ENCODE measurements around the gene SAT1.
A peak's percentile ranks its signal among the peaks of the same experiment; 100 is the strongest.
"Not testable (repeated sequence)": the region's sequence is repeated elsewhere in the genome, so short reads cannot be mapped to it uniquely, and the experiment has no call there.

Gene SAT1

DNA sequence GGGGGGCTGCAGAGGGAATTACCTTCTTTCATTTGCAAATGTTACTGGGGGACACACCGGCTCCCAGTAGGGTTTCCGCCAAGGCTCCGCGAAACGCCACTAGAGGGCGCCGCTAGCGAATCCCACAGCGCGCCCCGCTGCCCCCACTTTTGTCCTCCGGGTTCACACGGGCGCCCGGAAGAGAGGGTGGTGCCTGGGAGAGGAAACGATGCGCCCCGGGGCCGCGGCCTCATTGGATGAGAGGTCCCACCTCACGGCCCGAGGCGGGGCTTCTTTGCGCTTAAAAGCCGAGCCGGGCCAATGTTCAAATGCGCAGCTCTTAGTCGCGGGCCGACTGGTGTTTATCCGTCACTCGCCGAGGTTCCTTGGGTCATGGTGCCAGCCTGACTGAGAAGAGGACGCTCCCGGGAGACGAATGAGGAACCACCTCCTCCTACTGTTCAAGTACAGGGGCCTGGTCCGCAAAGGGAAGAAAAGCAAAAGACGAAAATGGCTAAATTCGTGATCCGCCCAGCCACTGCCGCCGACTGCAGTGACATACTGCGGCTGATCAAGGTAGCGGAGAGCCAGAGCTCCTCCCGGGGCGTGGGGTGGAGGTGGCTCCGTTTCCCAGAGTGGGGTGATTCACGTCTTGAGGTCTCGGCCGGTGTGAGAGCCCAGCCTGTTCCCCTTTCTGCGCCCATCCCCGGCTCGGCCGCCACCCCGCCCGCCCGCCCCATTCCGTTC, at the start of gene SAT1:
Gene SAT1, plus strand, starts transcription at position 311 of the 726 bp plus-strand sequence. Its CDS starts 179 bp downstream, at position 490.
- DNase-seq (ENCODE audit: low read depth), result peak; percentile 82

DNA sequence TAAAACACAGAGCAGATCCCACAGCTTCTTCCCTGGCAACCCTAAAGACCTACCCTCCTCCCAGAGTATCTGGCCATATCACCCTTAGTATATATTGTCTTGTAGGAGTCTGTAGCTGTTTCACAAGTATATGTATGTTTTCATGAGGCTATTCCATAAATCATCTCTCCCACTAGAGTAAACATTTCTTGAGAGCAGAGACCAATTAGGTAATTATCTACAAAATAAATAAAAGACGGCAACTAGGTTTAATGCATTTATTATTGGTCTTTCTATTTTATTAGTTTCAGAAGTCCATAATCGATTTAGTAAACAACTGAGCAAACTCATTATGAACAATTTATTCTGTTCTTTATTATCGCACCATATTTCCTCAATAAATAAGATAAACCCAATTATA, 46.9 kb upstream of the SAT1 start:
- DNase-seq (ENCODE audit: low read depth), result no peak

DNA sequence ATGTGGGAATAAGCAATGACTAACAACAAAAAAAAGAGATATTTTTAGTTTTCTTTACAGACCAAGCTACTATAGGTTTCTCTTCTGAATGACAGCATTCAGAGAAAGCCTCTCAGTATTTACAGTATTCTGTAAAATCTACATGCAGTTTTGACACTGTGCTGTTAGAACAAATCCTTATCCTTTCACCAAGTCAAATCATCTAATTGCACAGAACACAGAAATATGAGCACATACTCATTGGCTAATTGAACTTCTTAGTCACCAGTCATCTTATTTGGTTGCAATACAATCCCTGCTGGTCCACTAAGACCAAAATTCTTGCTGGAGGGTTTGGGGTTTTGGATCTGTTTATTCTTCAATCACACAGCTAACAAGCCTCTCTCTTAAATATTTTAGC, 45.6 kb upstream of the SAT1 start:
- no peak for DNase-seq (ENCODE audit: low read depth)

- DNase-seq (ENCODE audit: low read depth), result no peak
These were observed 40.7 kb upstream of the SAT1 start for GRCh38 chrX:23742174-23742696.

DNA sequence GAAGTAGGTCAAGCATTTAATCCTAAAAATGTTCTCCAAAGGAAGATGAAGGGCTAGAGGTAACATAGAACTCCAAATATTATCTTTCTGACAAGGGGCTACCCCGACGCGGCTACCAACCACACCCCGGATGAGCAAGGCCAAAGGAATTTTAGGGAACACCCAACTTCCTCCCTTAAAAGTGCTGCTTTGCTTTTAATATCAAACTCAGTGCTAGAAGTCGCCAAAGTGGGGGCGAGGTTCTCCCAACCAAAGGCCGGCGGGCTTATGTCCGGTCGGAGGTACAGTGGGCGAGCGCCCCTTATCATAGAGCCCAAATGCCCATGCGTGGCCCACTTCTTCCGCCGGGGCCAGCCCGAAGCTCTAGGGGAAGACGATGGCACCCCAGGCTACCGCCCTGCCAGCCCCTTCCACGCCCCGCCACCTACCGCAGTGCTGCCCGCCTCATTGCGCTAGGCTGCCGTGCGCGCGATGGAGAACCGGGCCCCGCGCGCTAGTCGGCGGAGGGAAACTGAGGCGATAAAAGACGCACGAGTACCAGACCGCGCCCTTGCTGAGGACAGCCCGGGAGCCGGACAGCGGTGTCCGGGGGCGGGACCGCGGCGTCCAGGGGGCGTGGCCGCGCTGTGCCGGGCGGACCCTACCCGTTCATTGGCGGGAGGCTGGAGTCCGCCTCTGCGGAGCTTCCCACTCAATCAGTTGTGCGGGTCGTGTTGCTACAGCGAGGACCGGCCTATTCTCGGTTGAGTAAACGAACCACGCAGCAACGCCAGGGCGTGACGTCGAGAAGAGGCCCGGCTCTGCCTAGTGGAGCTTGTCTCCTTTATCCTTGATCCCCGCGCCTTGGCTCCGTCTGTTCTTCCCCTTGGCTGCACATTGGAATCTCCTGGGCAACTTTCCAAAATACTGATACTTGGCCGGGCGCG, 40.0 kb upstream of the SAT1 start, which contains the start of gene ACOT9:
Gene ACOT9, minus strand, starts transcription at position 580 of the 926 bp plus-strand sequence. Its CDS starts 132 bp downstream, at position 448.
- peak; percentile 14 for DNase-seq (ENCODE audit: low read depth)

- not testable (repeated sequence) for DNase-seq (ENCODE audit: low read depth)
These were observed 39.4 kb upstream of the SAT1 start for GRCh38 chrX:23743623-23743971.

DNA sequence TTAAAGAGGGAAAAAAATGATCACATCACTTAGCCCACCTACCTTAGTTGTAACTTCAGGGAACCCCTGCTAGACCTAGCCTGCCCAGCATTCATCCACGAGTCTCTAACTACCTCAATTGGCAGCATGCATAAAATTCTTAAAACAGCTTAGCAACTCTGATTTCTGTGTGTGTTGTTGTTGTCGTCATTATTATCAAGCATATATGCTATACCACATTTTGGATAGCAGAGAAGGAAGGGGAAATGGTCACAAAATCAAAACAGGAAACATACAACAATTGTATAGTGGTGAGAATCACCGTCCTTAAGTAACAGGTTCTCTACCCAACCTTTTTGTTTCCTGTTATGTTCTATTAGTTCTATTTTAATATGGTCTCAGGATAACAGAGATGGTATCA, 37.2 kb upstream of the SAT1 start:
- DNase-seq (ENCODE audit: low read depth), result no peak

DNA sequence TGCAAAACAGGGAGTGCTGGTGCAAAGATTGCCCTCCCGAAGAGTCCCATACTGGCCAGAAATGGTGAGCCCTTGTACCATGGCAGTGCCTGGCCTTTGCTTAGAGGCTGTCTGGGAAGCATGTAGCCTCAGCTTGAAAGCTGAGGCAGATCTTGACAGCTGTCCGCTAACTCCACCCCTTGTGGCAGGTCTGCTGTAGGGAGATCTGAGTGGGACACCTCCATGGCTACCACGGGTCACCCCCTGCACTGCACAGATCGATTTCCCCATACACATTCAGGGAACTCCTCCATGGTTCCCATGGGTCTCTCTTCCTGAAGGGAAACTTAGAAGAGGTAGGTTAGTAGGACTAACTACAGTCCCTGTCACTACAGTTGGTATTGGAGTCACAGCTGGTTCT, 33.8 kb upstream of the SAT1 start:
- DNase-seq (ENCODE audit: low read depth), result no peak

GRCh38 chrX:23749576-23749975, 33.4 kb upstream of the SAT1 start:
- DNase-seq (ENCODE audit: low read depth), result no peak

GRCh38 chrX:23752740-23753415, 30.1 kb upstream of the SAT1 start:
- no peak for DNase-seq (ENCODE audit: low read depth)

DNA sequence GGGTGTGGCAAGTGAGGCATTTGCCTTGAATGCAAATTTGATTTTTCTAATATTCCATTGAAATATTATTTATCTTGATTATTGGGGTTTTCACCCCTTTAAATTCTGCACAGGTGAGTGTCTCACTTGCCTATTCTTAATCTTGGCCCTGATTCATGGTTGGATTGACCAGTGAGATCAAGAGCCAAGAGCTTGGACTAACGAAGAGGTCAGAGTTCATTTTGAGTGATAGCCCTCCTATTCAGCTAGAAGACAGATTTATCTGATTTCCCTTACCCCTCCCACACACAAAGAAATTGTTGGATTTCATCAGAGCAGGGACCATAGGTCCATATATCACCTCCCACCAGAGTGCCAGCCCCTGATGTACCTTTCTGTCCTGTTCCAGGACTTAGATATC, 28.3 kb upstream of the SAT1 start:
- no peak for DNase-seq (ENCODE audit: low read depth)

DNA sequence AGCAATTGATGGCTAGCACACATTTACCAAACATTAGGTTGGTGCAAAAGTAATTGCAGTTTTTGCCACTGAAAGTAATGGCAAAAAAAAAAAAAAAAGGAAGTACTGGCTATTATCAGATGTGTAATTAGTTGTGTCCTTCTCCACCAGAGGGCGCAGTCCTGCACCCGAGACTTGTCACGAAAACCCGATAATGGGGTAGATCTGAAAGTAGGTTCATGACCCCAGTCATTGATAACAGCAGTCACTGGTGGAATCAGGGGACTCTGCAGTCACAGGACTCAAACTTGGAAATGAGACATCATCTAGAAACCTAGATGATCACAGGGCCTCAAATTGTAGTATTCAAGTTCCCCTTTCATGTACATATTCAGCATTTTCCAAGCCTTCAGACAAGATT, 26.8 kb upstream of the SAT1 start:
- DNase-seq (ENCODE audit: low read depth), result peak; percentile 40

GRCh38 chrX:23759821-23760220, 23.2 kb upstream of the SAT1 start:
- DNase-seq (ENCODE audit: low read depth), result no peak

GRCh38 chrX:23764188-23764984, 18.6 kb upstream of the SAT1 start:
- no peak for DNase-seq (ENCODE audit: low read depth)

DNA sequence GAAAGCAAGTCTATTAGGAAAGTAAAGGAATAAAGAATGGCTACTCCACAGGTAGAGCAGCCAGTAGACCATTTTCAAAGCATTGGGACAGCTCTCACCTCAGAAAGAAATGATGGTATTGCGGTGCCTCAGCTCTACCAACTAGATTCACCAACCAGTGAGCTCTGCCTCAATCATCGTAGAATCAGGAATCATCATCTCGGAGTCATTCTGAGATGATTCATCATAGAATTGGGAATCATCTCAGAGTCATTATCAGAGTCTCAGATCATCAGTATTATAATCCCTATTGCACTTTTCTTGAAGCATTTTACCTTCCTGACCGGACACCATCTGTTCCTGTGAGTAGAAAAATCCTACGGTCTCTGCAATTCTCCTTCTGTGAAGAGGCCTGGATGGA, 17.5 kb upstream of the SAT1 start:
- no peak for DNase-seq (ENCODE audit: low read depth)

DNA sequence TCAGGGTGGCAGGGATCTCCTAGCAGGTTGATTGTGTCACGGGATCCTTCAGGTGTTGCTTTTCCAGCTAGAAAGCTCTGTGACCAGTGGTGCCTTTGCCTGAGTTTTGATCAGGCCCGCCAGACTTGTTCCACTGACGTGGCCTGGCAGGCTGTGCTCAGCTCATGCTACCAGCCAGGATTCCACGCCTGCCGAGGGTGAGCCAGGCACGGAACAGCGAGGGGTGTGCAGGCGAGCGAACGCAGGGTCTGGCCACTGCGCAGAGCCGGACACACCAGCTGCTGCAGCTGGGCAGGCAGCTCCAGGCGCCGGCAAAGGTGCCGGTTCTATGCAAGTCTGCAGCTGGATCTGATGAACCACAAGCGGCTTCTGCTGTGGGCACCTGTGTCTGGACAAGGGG, 17.1 kb upstream of the SAT1 start:
- no peak for DNase-seq (ENCODE audit: low read depth)

DNA sequence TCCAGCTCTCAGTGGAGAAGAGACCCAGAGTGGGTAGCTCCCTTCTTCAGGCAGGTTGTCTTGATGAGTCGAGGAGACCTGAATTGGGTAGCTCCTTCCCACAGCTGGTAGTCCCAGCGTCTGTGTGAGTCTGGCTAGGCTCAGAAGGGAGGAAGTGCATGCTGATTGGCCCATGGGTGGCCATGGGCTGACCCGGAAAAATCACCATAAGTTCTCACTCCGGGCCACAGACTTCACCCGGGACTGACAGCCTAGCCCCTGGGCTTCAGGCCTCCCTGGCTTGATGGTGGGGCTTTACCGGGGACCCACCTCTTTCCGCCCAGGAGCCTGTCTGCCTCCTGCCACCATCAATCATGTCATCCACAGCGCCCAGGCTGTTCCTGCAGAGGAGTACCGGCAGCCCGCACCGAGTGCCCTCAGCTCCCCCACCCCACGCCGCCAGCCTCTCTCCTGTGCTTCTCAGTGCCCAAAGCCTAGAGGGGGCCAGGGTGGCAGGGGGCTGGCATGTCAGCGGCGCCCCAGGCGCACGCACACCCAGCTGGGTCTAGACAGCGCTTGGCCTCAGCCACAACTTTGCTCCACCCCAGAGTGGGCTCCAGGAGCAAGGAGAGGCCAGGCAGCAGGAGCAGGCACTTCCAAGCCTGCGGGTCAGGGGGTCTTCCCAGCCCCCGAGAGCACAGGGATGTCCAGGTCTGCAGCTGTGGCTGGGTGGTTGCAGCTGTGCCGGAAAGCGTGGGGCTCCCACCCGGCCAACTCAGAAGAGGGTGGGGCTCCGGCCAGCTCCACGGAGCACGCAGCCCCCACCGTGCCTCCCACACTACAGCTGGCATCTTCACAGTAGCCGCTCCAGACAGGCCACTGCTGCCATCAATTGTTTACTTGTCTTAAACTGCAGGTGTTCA, 16.1 kb upstream of the SAT1 start:
- no peak for DNase-seq (ENCODE audit: low read depth)

- no peak for DNase-seq (ENCODE audit: low read depth)
These were observed 12.8 kb upstream of the SAT1 start for GRCh38 chrX:23770142-23770541.

DNA sequence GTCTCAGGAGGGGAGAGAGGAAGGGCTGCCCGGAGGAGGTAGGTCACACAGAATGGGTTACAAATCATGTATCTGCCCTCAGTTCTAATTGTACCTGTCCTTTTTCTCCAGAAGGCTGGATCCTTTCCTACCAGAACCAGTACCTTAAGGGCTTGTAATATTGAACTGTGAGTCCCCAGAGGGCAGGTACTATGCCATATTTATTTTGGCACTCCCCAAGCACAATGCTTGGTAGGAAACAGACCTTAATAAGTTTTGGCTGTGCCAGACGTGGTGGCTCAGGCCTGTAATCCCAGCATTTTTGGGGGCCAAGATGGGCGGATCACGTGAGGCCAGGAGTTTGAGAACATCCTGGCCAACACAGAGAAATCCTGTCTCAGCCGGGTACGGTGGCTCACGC, 11.9 kb upstream of the SAT1 start:
- not testable (repeated sequence) for DNase-seq (ENCODE audit: low read depth)

DNA sequence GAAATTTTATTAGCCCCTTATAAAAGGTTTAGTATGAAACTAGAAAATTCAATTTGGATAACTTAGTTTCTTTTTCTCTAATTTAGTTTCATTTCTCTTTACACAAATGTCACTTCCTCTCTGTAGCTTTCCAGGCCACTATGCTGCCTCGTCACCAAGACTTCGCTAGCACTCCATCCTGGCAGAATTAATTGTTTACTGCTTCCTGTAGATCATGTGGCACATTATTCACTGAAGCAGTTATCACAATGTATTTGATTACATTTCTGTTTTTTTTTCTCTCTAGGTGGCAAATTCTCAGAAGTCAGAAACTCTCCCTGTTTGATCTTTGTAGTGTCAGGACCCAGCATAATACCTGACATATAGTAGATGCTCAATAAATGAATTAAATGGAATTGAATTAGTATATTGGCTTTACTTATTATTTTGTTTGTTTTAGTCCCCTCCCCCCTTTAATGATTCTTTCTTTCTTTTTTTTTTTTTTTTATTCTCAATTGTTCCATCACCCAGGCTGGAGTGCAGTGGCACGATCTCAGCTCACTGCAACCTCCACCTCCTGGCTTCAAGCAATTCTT, 9.3 kb upstream of the SAT1 start:
- no peak for DNase-seq (ENCODE audit: low read depth)

All from stimulated activated CD8-positive, alpha-beta memory T cell treated with anti-CD3 and anti-CD28 coated beads, Interleukin-15, amount 100 ng/mL, for 1 hour (primary cell).